HCT116 (cell line): ENCODE measurements around the gene EPPIN. TPM values are rescaled to one million over a fixed set of nuclear protein-coding genes. Genes with fewer than 3 reads are reported as not detected.

Source experiments
- ATAC-seq: fragments of 200-7000 bp; cut with Tn5 transposase; 2 replicates; pipeline ENCODE4 v1.9.1; 2020; ENCODE audit warnings: mild to moderate bottlenecking, moderate library complexity
- BruUV-seq: library from RNA; stranded (reverse); fragments of 400-500 nt; replicated peaks from 2 replicates; lab custom pipeline; 2021; lab: Mats Ljungman, UMichigan
- CTCF ChIA-PET: fragments of 300-600 bp; sonication (Branson Sonifier 250); formaldehyde crosslinking; loops from one replicate; lab custom pipeline; 2021; ENCODE audit warnings: antibody characterized with exemption; lab: Charles Lee
- POLR2A ChIA-PET: fragments of 300-600, 350-600 bp; sonication (Branson Sonifier 250); formaldehyde crosslinking; loops from one replicate; lab custom pipeline; 2021; ENCODE audit warnings: antibody characterized with exemption; lab: Charles Lee
- RAD21 ChIA-PET, 2 experiments: fragments of 300-600 bp; sonication (Branson Sonifier 250); formaldehyde crosslinking; loops; one replicate each; lab custom pipeline; 2023; ENCODE audit warnings: low total read pairs in 2 of 2; ENCODE audit not compliant: uncharacterized antibody in 2 of 2, unreplicated experiment in 2 of 2, low non-redundant PET in 1 of 2; lab: Charles Lee
- DNase-seq: peaks from one replicate; pipeline ENCODE4 v3.0.0-alpha.2; 2010; ENCODE audit warnings: low read depth, low spot score
- H2AFZ ChIP-seq: fragments of 200-600 bp; shearing (Covaris generic), sonication (generic); 2 replicates; pipeline ENCODE4 v1.6.1; 2017; ENCODE audit warnings: low read depth, mixed run types, mixed read lengths, antibody characterized with exemption, low read length; ENCODE audit not compliant: poor library complexity, severe bottlenecking
- H3K27ac ChIP-seq: 2 replicates; pipeline ENCODE4 v1.5.1; 2012; ENCODE audit warnings: low read depth, low read length
- H3K27me3 ChIP-seq: fragments of 200-600 bp; sonication (generic); 2 replicates; pipeline ENCODE4 v1.6.1; 2016; ENCODE audit warnings: mixed run types, low read length, mixed read lengths; ENCODE audit not compliant: insufficient read depth
- H3K36me3 ChIP-seq, 2 experiments: fragments of 200-500 bp in 1 of 2; fragments of 200-600 bp in 1 of 2; sonication (Bioruptor generic) in 1 of 2; sonication (generic) in 1 of 2; 2 replicates each; pipeline versions ENCODE4 v1.5.1 to v1.6.1; 2014 to 2016; ENCODE audit warnings: low read length in 2 of 2, inconsistent platforms in 1 of 2, mixed read lengths in 1 of 2, mixed run types in 1 of 2; ENCODE audit not compliant: insufficient read depth in 2 of 2, control insufficient read depth in 1 of 2
- H3K4me1 ChIP-seq, 2 experiments: fragments of 200-600 bp in 1 of 2; sonication (generic) in 1 of 2; 2 replicates each; pipeline versions ENCODE4 v1.5.1 to v1.6.1; 2012 to 2017; ENCODE audit warnings: low read length in 2 of 2, inconsistent platforms in 1 of 2, mild to moderate bottlenecking in 1 of 2, mixed read lengths in 1 of 2, mixed run types in 1 of 2, moderate library complexity in 1 of 2; ENCODE audit not compliant: insufficient read depth in 2 of 2, control insufficient read depth in 1 of 2
- H3K4me2 ChIP-seq: fragments of 200-600 bp; sonication (generic); 2 replicates; pipeline ENCODE4 v1.6.1; 2017; ENCODE audit warnings: mixed run types, low read length, mixed read lengths
- H3K4me3 ChIP-seq, 2 experiments: fragments of 200-600 bp in 1 of 2; sonication (generic) in 1 of 2; replicated peaks in 1 of 2; 2 replicates each; pipeline ENCODE4 v1.5.1; 2011 to 2016; ENCODE audit warnings: low read length in 2 of 2, control low read depth in 1 of 2, low read depth in 1 of 2, mild to moderate bottlenecking in 1 of 2, mixed read lengths in 1 of 2, mixed run types in 1 of 2
- H3K79me2 ChIP-seq: fragments of 200-600 bp; sonication (generic); 2 replicates; pipeline ENCODE4 v1.6.1; 2017; ENCODE audit warnings: mild to moderate bottlenecking, mixed run types, low read length, moderate library complexity, mixed read lengths; ENCODE audit not compliant: insufficient read depth
- H3K9ac ChIP-seq: fragments of 200-600 bp; sonication (generic); 2 replicates; pipeline ENCODE4 v1.6.1; 2016; ENCODE audit warnings: low read length, mixed read lengths
- H3K9me2 ChIP-seq: fragments of 200-600 bp; sonication (generic), shearing (Covaris generic); 2 replicates; pipeline ENCODE4 v1.6.1; 2017; ENCODE audit warnings: mixed run types, mild to moderate bottlenecking, moderate library complexity; ENCODE audit not compliant: insufficient read depth
- H3K9me3 ChIP-seq, 2 experiments: fragments of 200-500 bp in 1 of 2; fragments of 200-600 bp in 1 of 2; sonication (Bioruptor generic) in 1 of 2; sonication (generic) in 1 of 2; 2 replicates each; pipeline ENCODE4 v1.6.1; 2014 to 2017; ENCODE audit warnings: low read length in 2 of 2, mixed read lengths in 2 of 2, inconsistent platforms in 1 of 2, low read depth in 1 of 2, mild to moderate bottlenecking in 1 of 2, mixed run types in 1 of 2, moderate library complexity in 1 of 2; ENCODE audit not compliant: control insufficient read depth in 1 of 2, insufficient read depth in 1 of 2
- H4K20me1 ChIP-seq: fragments of 200-600 bp; sonication (generic), shearing (Covaris generic); 2 replicates; pipeline ENCODE4 v1.6.1; 2017; ENCODE audit warnings: mixed run types, mild to moderate bottlenecking, moderate library complexity; ENCODE audit not compliant: insufficient read depth
- ATF3 ChIP-seq: IDR thresholded peaks from 2 replicates; pipeline ENCODE4 v1.6.1; 2012
- CEBPB ChIP-seq: IDR thresholded peaks from 2 replicates; pipeline ENCODE4 v1.6.1; 2012; ENCODE audit warnings: low read depth
- EGR1 ChIP-seq: IDR thresholded peaks from 2 replicates; pipeline ENCODE4 v1.6.1; 2012; ENCODE audit warnings: low read depth
- EZH2phosphoT487 ChIP-seq: fragments of 200-600 bp; IDR thresholded peaks from 2 replicates; pipeline ENCODE4 v1.6.1; 2018; ENCODE audit warnings: antibody characterized with exemption, borderline replicate concordance
- POLR2A ChIP-seq: IDR thresholded peaks from 2 replicates; pipeline ENCODE4 v1.7.0; 2011; ENCODE audit warnings: borderline replicate concordance; ENCODE audit not compliant: insufficient read depth, insufficient read length; ENCODE audit errors: extremely low read depth
- POLR2AphosphoS5 ChIP-seq: IDR thresholded peaks from 2 replicates; pipeline ENCODE4 v1.6.1; 2011; ENCODE audit warnings: mild to moderate bottlenecking, low read depth, low read length, moderate library complexity
- RAD21 ChIP-seq: IDR thresholded peaks from 2 replicates; pipeline ENCODE4 v1.6.1; 2012; ENCODE audit warnings: low read depth, mild to moderate bottlenecking
- REST ChIP-seq: IDR thresholded peaks from 2 replicates; pipeline ENCODE4 v1.6.1; 2012; ENCODE audit warnings: low read depth
- SP1 ChIP-seq: IDR thresholded peaks from 2 replicates; pipeline ENCODE4 v1.6.1; 2012; ENCODE audit warnings: low read depth
- SRF ChIP-seq: IDR thresholded peaks from 2 replicates; pipeline ENCODE4 v1.6.1; 2012; ENCODE audit warnings: low read depth
- ZBTB33 ChIP-seq: IDR thresholded peaks from 2 replicates; pipeline ENCODE4 v1.6.1; 2011; ENCODE audit warnings: mild to moderate bottlenecking, low read length, moderate library complexity; ENCODE audit not compliant: insufficient replicate concordance; ENCODE audit errors: extremely low read depth
- ZFX ChIP-seq: fragments of 450-650 bp; IDR thresholded peaks from 2 replicates; pipeline ENCODE4 v1.6.1; 2017
- intact Hi-C: fragments of 100-400 bp; cut with micrococcal nuclease; formaldehyde crosslinking; loops from 2 replicates; pipeline ENCODE4 v1.10.0; 2022
- total RNA-seq: library from RNA; stranded (reverse); gene quantifications from one replicate; pipeline ENCODE4 v1.2.1, GENCODE V29; 2021; ENCODE audit not compliant: unreplicated experiment

The EPPIN gene
- total RNA-seq, 1 experiment from 2014 or later, result not detected

- TF ChIP-seq ZBTB33, result no peak
- no peak for TF ChIP-seq EZH2phosphoT487
Measured at GRCh38 chr20:45550765-45551164, 3.6 kb upstream of the EPPIN start (continued).

- Histone ChIP-seq H3K79me2 (no peaks in the 10 kb centered on the region), H3K27me3 (peaks cover 28% of the 10 kb centered on the region; the same call in 1 of the 2 replicates), H4K20me1 (no peaks in the 10 kb centered on the region), H2AFZ (no peak overlapping the region), H3K4me2 (no peak overlapping the region), H3K4me3 (no peak overlapping the region), H3K4me1 (no peaks in the 10 kb centered on the region), H3K9me2 (no peaks in the 10 kb centered on the region), H3K36me3 (no peaks in the 10 kb centered on the region), H3K27ac (no peak overlapping the region), H3K9me3 (no peaks in the 10 kb centered on the region), H3K9ac (no peak overlapping the region)
- intact Hi-C loops, result loop anchor here (5.0 to 10.0 kb wide), 3 partner anchors 204 to 416 kb away; partner anchors contain the start of gene PCIF1
- no peak for ATAC-seq
- POLR2A ChIA-PET, result no interaction called here
- TF ChIP-seq CEBPB (no peak), EZH2phosphoT487 (no peak), ATF3 (no peak), SP1 (no peak), EGR1 (no peak), ZFX (no peak), POLR2A (no peak), POLR2AphosphoS5 (no peak), REST (no peak), RAD21 (no peak), SRF (no peak)
- no TSS peak for BruUV-seq
- DNase-seq, result no peak
- CTCF ChIA-PET, result interaction anchor here (3.2 kb wide), 1 partner anchor 222 kb away, joined by 23 read pairs; no protein-coding TSS in a partner anchor
- RAD21 ChIA-PET, result interaction anchor here in 1 of 2 experiments (1.5 kb wide), 1 partner anchor 223 kb away, joined by 3 read pairs; no protein-coding TSS in a partner anchor
Measured at GRCh38 chr20:45548410-45548809, 1.2 kb upstream of the EPPIN start.
